Left hindlimb (tissue), 1 donor: ENCODE measurements around the gene BCL2L2.
"Not testable (repeated sequence)": the region's sequence is repeated elsewhere in the genome, so short reads cannot be mapped to it uniquely, and the experiment has no call there.

Experiments used
- DNase-seq: peaks from one replicate; pipeline ENCODE4 v3.0.0-alpha.2; 2018

The BCL2L2 gene, protein sequence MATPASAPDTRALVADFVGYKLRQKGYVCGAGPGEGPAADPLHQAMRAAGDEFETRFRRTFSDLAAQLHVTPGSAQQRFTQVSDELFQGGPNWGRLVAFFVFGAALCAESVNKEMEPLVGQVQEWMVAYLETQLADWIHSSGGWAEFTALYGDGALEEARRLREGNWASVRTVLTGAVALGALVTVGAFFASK

GRCh38 chr14:23306412-23307145 is at the start of gene BCL2L2:
BCL2L2 (plus strand) TSS chr14:23306833; CDS start chr14:23307768, 935 bp downstream.
- DNase-seq: peak; percentile 96

- no peak for DNase-seq
These were observed 48.4 kb upstream of the BCL2L2 start for GRCh38 chr14:23258256-23258655.

- no peak for DNase-seq
These were observed 47.2 kb upstream of the BCL2L2 start for GRCh38 chr14:23259426-23259825.

- DNase-seq: not testable (repeated sequence)
These were observed 45.8 kb upstream of the BCL2L2 start for GRCh38 chr14:23260849-23261248.

DNA sequence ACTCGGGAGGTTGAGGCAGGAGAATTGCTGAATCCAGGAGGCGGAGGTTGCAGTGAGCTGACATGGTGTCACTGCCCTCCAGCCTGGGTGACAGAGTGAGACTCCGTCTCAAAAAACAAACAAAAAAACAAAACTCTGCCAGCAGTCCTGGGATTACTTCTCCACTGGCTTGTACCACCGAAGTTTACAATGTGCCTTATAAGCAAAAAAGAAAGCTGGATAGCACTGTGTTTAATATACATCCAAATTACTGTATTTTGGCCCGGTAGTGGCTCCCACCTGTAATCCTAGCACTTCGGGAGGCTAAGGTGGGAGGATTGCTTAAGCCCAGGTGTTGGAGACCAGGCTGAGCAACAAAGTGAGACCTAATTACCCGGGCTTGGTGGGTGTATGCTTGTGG is 37.4 kb upstream of the BCL2L2 start:
- no peak for DNase-seq

DNA sequence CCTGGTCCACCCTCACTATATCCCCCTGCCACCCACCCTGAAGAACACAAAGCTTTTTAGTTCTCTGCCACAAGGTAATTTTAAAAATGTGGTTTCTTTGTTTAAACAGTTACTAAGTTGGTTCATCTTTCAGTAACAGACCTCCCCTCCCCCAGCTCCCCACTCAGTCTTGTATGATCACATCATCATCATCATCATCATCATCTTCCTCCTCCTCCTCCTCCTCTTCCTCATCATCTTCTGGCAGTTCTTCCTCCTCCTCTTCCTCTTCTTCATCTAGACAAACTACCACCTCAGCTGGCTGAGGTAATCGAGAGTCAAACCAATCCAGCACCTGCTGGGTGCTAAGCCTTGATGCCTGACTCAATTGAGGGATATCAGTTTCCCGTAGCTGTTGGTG is 31.2 kb upstream of the BCL2L2 start:
- no peak for DNase-seq

GRCh38 chr14:23277189-23277588 is 29.4 kb upstream of the BCL2L2 start:
- DNase-seq: no peak

GRCh38 chr14:23277928-23278327 is 28.7 kb upstream of the BCL2L2 start:
- DNase-seq: not testable (repeated sequence)

- DNase-seq: no peak
These were observed 25.4 kb upstream of the BCL2L2 start for GRCh38 chr14:23281247-23281646.

- no peak for DNase-seq
These were observed 21.7 kb upstream of the BCL2L2 start for GRCh38 chr14:23284654-23285529.

DNA sequence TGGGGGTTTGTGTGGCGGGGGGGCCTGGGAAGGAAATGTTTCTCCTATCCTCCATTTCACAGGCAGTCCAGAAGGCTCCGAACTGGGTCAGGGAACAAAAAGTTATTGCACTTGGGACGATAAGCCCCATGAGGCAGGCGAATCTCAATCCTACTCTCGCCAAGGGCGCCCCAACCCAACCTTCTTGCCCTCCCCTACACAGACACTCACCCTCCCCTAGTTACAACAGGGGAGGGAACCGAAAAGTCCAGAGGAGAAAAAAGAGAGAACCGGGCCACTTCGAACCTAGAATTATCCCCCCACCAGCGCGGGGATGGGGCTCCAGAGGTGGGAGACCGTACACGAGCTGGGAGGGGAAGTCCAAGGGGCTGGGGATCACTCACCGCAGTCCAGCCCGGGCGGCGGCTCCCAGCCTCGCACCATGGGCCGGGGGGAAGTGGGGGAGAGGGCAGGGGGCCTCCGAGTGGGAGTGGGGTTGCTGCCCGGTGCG is 21.1 kb upstream of the BCL2L2 start:
- peak; percentile 45 for DNase-seq

- DNase-seq: peak; percentile 100
These were observed 20.4 kb upstream of the BCL2L2 start, which contains the start of gene HOMEZ for GRCh38 chr14:23286020-23286901. HOMEZ (minus strand) TSS chr14:23286132; CDS start chr14:23285952, 180 bp downstream.

DNA sequence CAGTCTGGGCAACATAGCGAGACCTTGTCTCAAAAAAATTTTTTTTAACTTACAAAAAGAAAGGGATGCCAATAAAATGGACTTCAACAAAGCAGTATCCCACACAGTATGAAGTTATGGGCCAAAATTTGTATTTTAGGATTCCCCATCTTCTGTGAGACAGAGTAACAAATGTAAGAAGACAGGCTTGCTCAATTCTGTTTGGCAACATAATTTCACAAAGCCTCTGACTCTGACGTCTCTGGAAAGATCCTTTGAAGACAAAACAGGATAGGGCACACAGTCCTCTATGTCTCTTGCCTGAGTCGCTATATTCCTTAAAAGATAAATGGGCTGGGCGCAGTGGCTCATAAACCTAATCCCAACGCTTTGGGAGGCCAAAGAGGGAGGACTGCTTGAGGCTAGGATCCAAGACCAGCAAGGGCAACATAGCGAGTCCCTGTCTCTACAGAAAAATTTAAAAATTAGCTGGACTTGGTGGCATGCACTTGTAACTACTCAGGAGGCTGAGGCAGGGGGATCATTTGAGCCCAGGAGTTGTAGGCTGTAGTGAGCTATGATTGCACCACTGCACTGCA is 19.6 kb upstream of the BCL2L2 start:
- no peak for DNase-seq

DNA sequence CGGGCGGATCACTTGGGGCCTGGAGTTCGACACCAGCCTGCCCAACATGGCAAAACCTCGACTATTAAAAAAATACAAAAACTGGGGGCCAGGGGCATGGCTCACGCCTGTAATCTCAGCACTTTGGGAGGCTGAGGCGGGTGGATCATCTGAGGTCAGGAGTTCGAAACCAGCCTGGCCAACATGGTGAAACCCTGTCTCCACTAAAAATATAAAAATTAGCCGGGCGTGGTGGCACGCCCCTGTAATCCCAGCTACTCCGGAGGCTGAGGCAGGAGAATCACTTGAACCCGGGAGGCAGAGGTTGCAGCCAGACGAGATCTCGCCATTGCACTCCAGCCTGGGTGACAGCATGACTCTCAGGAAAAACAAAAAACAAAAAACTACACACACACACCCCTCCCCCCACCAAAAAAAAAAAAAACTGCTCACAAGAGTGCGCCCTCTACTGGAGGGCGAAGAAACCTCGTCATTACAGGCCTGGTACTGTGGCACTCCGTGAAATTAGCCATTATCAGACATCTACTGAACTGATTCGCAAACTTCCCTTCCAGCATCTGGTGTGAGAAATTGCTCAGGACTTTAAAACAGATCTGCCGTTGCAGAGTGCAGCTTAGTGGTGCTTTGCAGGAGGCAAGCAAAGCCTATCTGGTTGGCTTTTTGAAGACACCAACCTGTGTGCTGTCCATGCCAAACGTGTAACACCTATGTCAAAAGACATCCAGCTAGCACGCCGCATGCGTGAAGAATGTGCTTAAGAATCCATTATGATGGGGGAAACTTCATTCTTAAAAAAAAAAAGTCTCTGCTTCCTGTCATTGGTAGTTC is 11.7 kb upstream of the BCL2L2 start:
- DNase-seq: no peak

GRCh38 chr14:23296012-23296777 is 10.4 kb upstream of the BCL2L2 start:
- no peak for DNase-seq

DNA sequence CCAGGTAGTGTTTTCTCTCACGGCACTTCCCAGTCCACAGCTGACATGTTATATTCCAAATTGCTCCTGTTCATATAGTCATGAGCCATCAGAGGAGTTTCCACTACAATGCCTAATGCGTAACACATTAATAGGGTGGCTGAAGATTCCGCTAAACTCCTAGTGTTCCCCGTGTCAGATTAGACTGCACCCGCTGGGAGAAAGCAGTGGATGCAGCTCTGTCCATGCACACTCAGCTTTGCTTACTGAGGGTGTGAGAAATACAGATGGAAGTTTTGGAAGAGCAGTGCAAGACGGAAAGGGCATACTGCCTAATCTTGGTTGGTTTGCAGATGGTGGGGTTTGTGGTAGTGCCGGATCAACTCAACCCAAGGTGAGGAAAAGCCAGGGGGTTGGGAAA is 9.5 kb upstream of the BCL2L2 start:
- DNase-seq: no peak

DNA sequence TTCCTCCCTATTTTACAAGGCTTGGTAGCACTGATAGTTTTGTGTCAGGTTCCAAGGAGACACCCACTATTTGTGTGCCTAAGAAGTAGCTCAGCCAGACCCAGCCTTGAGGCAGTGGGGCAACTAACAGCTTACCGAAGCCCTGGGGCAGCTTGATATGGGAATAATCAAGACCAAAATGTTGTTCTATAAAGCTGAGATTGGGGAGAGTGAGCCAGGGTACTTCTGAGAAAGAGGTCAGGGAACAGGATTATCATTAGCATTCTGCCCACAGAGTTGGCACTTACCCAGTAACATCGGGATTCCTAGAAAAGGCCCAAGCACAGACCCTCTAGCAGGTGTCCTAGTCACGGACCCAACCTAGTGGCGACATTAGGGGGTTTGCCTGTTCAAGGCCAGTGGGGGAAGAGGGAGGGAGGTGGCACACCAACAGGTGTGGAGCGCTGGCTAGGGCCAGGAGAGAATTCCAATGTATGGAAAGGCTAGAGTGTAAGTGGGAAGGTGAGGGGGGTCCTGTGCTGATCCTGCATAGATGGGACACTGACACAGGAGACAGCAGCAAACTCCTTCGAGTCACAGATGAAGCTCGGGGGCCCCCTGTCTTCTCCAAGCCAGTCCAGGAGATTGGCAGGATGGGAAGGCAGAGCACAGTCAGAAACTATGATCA is 8.9 kb upstream of the BCL2L2 start:
- no peak for DNase-seq

- DNase-seq: no peak
These were observed 7.2 kb upstream of the BCL2L2 start for GRCh38 chr14:23299211-23299957.
